Naive thymus-derived CD4-positive, alpha-beta T cell (primary cell): Measurements from ENCODE around the gene SCRG1. TPM values are rescaled to one million over a fixed set of nuclear protein-coding genes. Genes with fewer than 3 reads are reported as not detected.

Experiments used
- ATAC-seq: fragments of 150-1000 bp; cut with Tn5 transposase; 2 replicates; pipeline ENCODE4 v1.10.0; 2021; ENCODE audit warnings: mild to moderate bottlenecking, moderate library complexity
- CTCF ChIA-PET: fragments of 350-600 bp; sonication (Branson Sonifier 250); formaldehyde crosslinking; loops from one replicate; lab custom pipeline; 2021; ENCODE audit warnings: antibody characterized with exemption; lab: Charles Lee
- POLR2A ChIA-PET: fragments of 350-600 bp; sonication (Branson Sonifier 250); formaldehyde crosslinking; loops from one replicate; lab custom pipeline; 2021; ENCODE audit warnings: antibody characterized with exemption, inconsistent platforms; lab: Charles Lee
- DNase-seq, 9 donors: peaks; one replicate each; pipeline versions ENCODE4 v3.0.0 to v3.0.0-alpha.2; 2020 to 2022; ENCODE audit warnings: mixed read lengths in 1 of 9
- H3K27ac ChIP-seq: one replicate; pipeline ENCODE4 v1.7.0; 2013; ENCODE audit warnings: mild to moderate bottlenecking, low read depth, low read length, moderate library complexity
- H3K27me3 ChIP-seq, 2 donors: one replicate each; pipeline ENCODE4 v1.7.0; 2013; ENCODE audit warnings: low read length in 2 of 2, mild to moderate bottlenecking in 2 of 2, moderate library complexity in 2 of 2; ENCODE audit not compliant: control insufficient read depth in 2 of 2, insufficient read depth in 2 of 2
- H3K36me3 ChIP-seq, 3 experiments: 1 replicate in 2 of 3; 2 replicates in 1 of 3; pipeline ENCODE4 v1.7.0; 2013; ENCODE audit warnings: low read length in 3 of 3, mild to moderate bottlenecking in 3 of 3, moderate library complexity in 1 of 3; ENCODE audit not compliant: insufficient read depth in 3 of 3, control insufficient read depth in 2 of 3
- H3K4me1 ChIP-seq, 2 donors: one replicate each; pipeline ENCODE4 v1.7.0; 2013; ENCODE audit warnings: low read length in 2 of 2, mild to moderate bottlenecking in 2 of 2, moderate library complexity in 1 of 2; ENCODE audit not compliant: control insufficient read depth in 2 of 2, insufficient read depth in 2 of 2
- H3K4me3 ChIP-seq: 2 replicates; pipeline ENCODE4 v1.7.0; 2013; ENCODE audit warnings: mild to moderate bottlenecking, low read length
- H3K9me3 ChIP-seq, 3 experiments: 1 replicate in 2 of 3; 2 replicates in 1 of 3; pipeline ENCODE4 v1.7.0; 2013; ENCODE audit warnings: low read length in 3 of 3; ENCODE audit not compliant: control insufficient read depth in 2 of 3
- H3K27ac Mint-ChIP-seq, 9 donors: one replicate each; pipeline ENCODE4 v1.8.0; 2020 to 2022; ENCODE audit warnings: mixed read lengths in 9 of 9, mild to moderate bottlenecking in 8 of 9, moderate library complexity in 5 of 9, inconsistent platforms in 2 of 9
- H3K27me3 Mint-ChIP-seq, 5 donors: one replicate each; pipeline ENCODE4 v1.8.0; 2021 to 2022; ENCODE audit warnings: mixed read lengths in 5 of 5, mild to moderate bottlenecking in 1 of 5
- H3K36me3 Mint-ChIP-seq, 5 donors: one replicate each; pipeline ENCODE4 v1.8.0; 2020 to 2022; ENCODE audit warnings: mixed read lengths in 5 of 5, mild to moderate bottlenecking in 3 of 5, inconsistent platforms in 1 of 5
- H3K4me1 Mint-ChIP-seq, 7 donors: one replicate each; pipeline ENCODE4 v1.8.0; 2020 to 2022; ENCODE audit warnings: mixed read lengths in 7 of 7, mild to moderate bottlenecking in 3 of 7, inconsistent platforms in 1 of 7
- H3K4me3 Mint-ChIP-seq, 10 donors: one replicate each; pipeline ENCODE4 v1.8.0; 2020 to 2022; ENCODE audit warnings: mild to moderate bottlenecking in 10 of 10, mixed read lengths in 10 of 10, moderate library complexity in 6 of 10, inconsistent platforms in 2 of 10
- H3K9me3 Mint-ChIP-seq, 11 donors: one replicate each; pipeline ENCODE4 v1.8.0; 2020 to 2022; ENCODE audit warnings: mixed read lengths in 11 of 11, mild to moderate bottlenecking in 4 of 11, inconsistent platforms in 1 of 11, moderate library complexity in 1 of 11
- intact Hi-C, 2 donors: fragments of 100-400 bp; cut with micrococcal nuclease; formaldehyde crosslinking; loops; one replicate each; pipeline ENCODE4 v1.15.1; 2023
- polyA plus RNA-seq, 2 donors: library from polyadenylated mRNA; unstranded; fragments of 300-500 nt; fragmentation: Illumina TruSeq; gene quantifications; one replicate each; pipeline ENCODE4 v1.2.3, GENCODE V29; 2021
- total RNA-seq, 6 experiments: library from RNA in 5 of 6; stranded (reverse) in 5 of 6; gene quantifications; 1 replicate in 5 of 6; 2 replicates in 1 of 6; pipeline ENCODE4 v1.2.3 and lab custom pipeline; 2021 to 2026

The SCRG1 gene
- total and polyA plus RNA-seq, 7 experiments from 2014 or later, result not detected

- Histone ChIP-seq H3K4me1 (no peaks in the 10 kb centered on the region), H3K9me3 (no peaks in the 10 kb centered on the region), H3K27ac (no peak overlapping the region), H3K4me3 (no peak overlapping the region), H3K27me3 (no peaks in the 10 kb centered on the region), H3K36me3 (no peaks in the 10 kb centered on the region)
- H3K27ac Mint-ChIP-seq, result no peak overlapping the region
- no peak overlapping the region for H3K4me3 Mint-ChIP-seq
- CTCF ChIA-PET, result no interaction called here
- peaks cover 0 to 1% (median 0%) of the 10 kb centered on the region in 11 donors for H3K9me3 Mint-ChIP-seq
- peaks cover 0 to 4% (median 0%) of the 10 kb centered on the region in 7 donors for H3K4me1 Mint-ChIP-seq
- DNase-seq (no peak), ATAC-seq (no peak)
- peaks cover 4 to 40% (median 8%) of the 10 kb centered on the region in 5 donors for H3K27me3 Mint-ChIP-seq
- H3K36me3 Mint-ChIP-seq, result peaks cover 0 to 6% (median 0%) of the 10 kb centered on the region in 5 donors
- POLR2A ChIA-PET, result interaction anchor here (1.9 kb wide), 1 partner anchor 11 kb away, joined by 8 read pairs; the partner anchor contains the start of gene HMGB2
- intact Hi-C loops, result no loop called here
These were observed 53.3 kb downstream of the SCRG1 start for GRCh38 chr4:173345648-173346047.

- Mint-ChIP-seq H3K4me1 (peaks cover 0 to 4% (median 0%) of the 10 kb centered on the region in 7 donors), H3K36me3 (peaks cover 0 to 4% (median 0%) of the 10 kb centered on the region in 5 donors), H3K27me3 (peaks cover 4 to 30% (median 8%) of the 10 kb centered on the region in 5 donors), H3K4me3 (no peak overlapping the region), H3K9me3 (peaks cover 0 to 1% (median 0%) of the 10 kb centered on the region in 11 donors), H3K27ac (no peak overlapping the region)
- no peaks in the 10 kb centered on the region for H3K9me3 ChIP-seq
- DNase-seq, result no peak
- ChIA-PET POLR2A (interaction anchor here (0.6 kb wide), 1 partner anchor 20 kb away, joined by 4 read pairs; no protein-coding TSS in a partner anchor), CTCF (no interaction called here)
- no peak for ATAC-seq
- intact Hi-C loops, result no loop called here
- H3K4me3 ChIP-seq, result no peak overlapping the region
- no peaks in the 10 kb centered on the region for H3K36me3 ChIP-seq
- no peak overlapping the region for H3K27ac ChIP-seq
- H3K27me3 ChIP-seq, result no peaks in the 10 kb centered on the region
- no peaks in the 10 kb centered on the region for H3K4me1 ChIP-seq
These were observed 55.0 kb downstream of the SCRG1 start for GRCh38 chr4:173343832-173344397.

- no peaks in the 10 kb centered on the region for H3K27me3 ChIP-seq
- intact Hi-C loops, result no loop called here
- no peaks in the 10 kb centered on the region for H3K9me3 ChIP-seq
- H3K27ac Mint-ChIP-seq, result no peak overlapping the region
- no peak overlapping the region for H3K4me3 Mint-ChIP-seq
- H3K4me1 ChIP-seq, result peaks cover 7 to 12% of the 10 kb centered on the region in 2 donors
- H3K27me3 Mint-ChIP-seq, result peaks cover 8 to 18% (median 11%) of the 10 kb centered on the region in 5 donors
- no peak overlapping the region for H3K4me3 ChIP-seq
- H3K36me3 ChIP-seq, result peaks cover 0 to 9% (median 0%) of the 10 kb centered on the region in 3 experiments
- DNase-seq (no peak), ATAC-seq (no peak)
- ChIA-PET CTCF (no interaction called here), POLR2A (interaction anchor here (8.8 kb wide), 1 partner anchor 34 kb away, joined by 209 read pairs; the partner anchor contains the start of gene SAP30)
- peaks cover 0 to 14% (median 0%) of the 10 kb centered on the region in 5 donors for H3K36me3 Mint-ChIP-seq
- no peak overlapping the region for H3K27ac ChIP-seq
- H3K4me1 Mint-ChIP-seq, result peaks cover 13 to 29% (median 21%) of the 10 kb centered on the region in 7 donors
- peaks cover 0 to 6% (median 0%) of the 10 kb centered on the region in 11 donors for H3K9me3 Mint-ChIP-seq
These were observed 61.5 kb downstream of the SCRG1 start for GRCh38 chr4:173337463-173337862.

GRCh38 chr4:173334891-173335752, 63.8 kb downstream of the SCRG1 start:
- Mint-ChIP-seq H3K4me1 (peaks cover 20 to 46% (median 30%) of the 10 kb centered on the region in 7 donors), H3K36me3 (peaks cover 4 to 25% (median 4%) of the 10 kb centered on the region in 5 donors), H3K9me3 (peaks cover 0 to 6% (median 0%) of the 10 kb centered on the region in 11 donors), H3K4me3 (peak overlapping the region; percentile 93 to 100 (median 99)), H3K27ac (peak overlapping the region; percentile 97 to 100 (median 99)), H3K27me3 (peaks cover 6 to 18% (median 11%) of the 10 kb centered on the region in 5 donors)
- ATAC-seq (peak; percentile 21), DNase-seq (peak in 3 of 9 donors; percentile 9 to 70 (median 10))
- POLR2A ChIA-PET, result interaction anchor here (0.6 to 8.8 kb wide), 19 partner anchors 10 to 949 kb away, joined by 3 to 209 read pairs (median 4); partner anchors contain the start of genes CEP44, FBXO8 and SAP30
- intact Hi-C loops, result loop anchor here (1.0 to 5.0 kb wide), 9 partner anchors 12 to 1187 kb away; partner anchors contain the start of genes GALNT7 (in 2 of the 2), SAP30 (in 2 of the 2), CEP44 (in 1 of the 2) and FBXO8 (in 1 of the 2)
- Histone ChIP-seq H3K4me3 (peak overlapping the region; percentile 89), H3K9me3 (no peaks in the 10 kb centered on the region), H3K4me1 (peaks cover 7 to 18% of the 10 kb centered on the region in 2 donors), H3K36me3 (peaks cover 0 to 9% (median 6%) of the 10 kb centered on the region in 3 experiments), H3K27ac (peak overlapping the region; percentile 98), H3K27me3 (no peaks in the 10 kb centered on the region)
- CTCF ChIA-PET, result no interaction called here

Other genes with a start within 250 kb of the SCRG1 start
- gene GALNT7, start 230.3 kb downstream of the SCRG1 start, total RNA-seq, result 10 to 100 TPM; 10.2 to 24.1 (median 21.2) TPM
- 1 to 10 TPM; 8.3 to 9.4 TPM for gene GALNT7, start 230.3 kb downstream of the SCRG1 start, polyA plus RNA-seq
- gene HMGB2, start 64.8 kb downstream of the SCRG1 start, total RNA-seq, result 100 to 1,000 TPM in 3 of 5 experiments, 10 to 100 TPM in 2; 89.3 to 542 (median 106) TPM
- 100 to 1,000 TPM; 154 to 232 TPM for gene HMGB2, start 64.8 kb downstream of the SCRG1 start, polyA plus RNA-seq
- gene SAP30, start 28.2 kb downstream of the SCRG1 start, total RNA-seq, result 10 to 100 TPM in 1 of 5 experiments, 1 to 10 TPM in 3, under 1 TPM in 1; 0.48 to 27.4 (median 1.1) TPM
- 1 to 10 TPM in 1 of 2 donors, under 1 TPM in 1; 0.89 to 2.6 TPM for gene SAP30, start 28.2 kb downstream of the SCRG1 start, polyA plus RNA-seq
- gene HAND2, start 131.1 kb upstream of the SCRG1 start, total RNA-seq, result not detected
- not detected for gene HAND2, start 131.1 kb upstream of the SCRG1 start, polyA plus RNA-seq